Rectal smooth muscle tissue (tissue), 1 donor: ENCODE measurements around the gene DIP2C.
A peak's percentile ranks its signal among the peaks of the same experiment; 100 is the strongest.
"Not testable (repeated sequence)": the region's sequence is repeated elsewhere in the genome, so short reads cannot be mapped to it uniquely, and the experiment has no call there.

ENCODE experiments used
- H3K27ac ChIP-seq: one replicate; pipeline ENCODE4 v1.7.0; 2013; ENCODE audit warnings: low read depth, low read length, inconsistent platforms
- H3K27me3 ChIP-seq: one replicate; pipeline ENCODE4 v1.7.0; 2013; ENCODE audit warnings: low read length; ENCODE audit not compliant: control insufficient read depth, insufficient read depth
- H3K36me3 ChIP-seq: one replicate; pipeline ENCODE4 v1.7.0; 2013; ENCODE audit warnings: low read length; ENCODE audit not compliant: control insufficient read depth, insufficient read depth
- H3K4me1 ChIP-seq: one replicate; pipeline ENCODE4 v1.7.0; 2013; ENCODE audit warnings: low read length; ENCODE audit not compliant: control insufficient read depth, insufficient read depth
- H3K4me3 ChIP-seq: one replicate; pipeline ENCODE4 v1.7.0; 2013; ENCODE audit warnings: low read length
- H3K9ac ChIP-seq: one replicate; pipeline ENCODE4 v1.7.0; 2013; ENCODE audit warnings: low read length

Gene DIP2C

DNA sequence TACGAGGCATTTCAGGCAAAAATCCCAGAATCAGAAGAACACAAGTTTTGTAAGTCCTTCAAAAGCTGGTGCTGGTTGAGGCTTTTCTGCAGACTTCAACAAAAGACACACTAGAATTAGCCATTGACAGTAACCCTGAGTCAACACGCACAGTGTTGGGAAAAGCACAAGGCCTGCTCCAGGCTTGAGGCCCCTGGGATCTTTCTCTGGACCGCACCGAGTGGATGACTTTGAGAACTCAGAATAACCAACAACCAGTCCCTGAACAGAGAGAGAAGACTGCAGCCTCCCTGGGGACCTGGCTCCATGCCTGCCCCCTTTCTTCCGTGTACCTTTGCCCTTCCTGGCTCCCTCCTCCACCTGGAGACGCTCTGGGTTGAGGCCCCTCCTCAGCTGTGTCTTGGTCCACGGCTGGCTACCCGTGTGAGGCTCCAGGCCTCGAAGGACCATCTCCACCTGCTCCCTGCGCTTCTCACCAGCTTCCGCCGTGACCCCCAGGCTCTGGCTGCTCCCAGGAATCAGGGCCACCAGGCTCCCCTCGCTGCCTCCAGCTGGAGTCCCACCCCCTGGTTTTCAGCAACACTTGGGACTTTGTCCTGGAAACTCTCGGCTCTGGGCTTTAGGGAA, 28.4 kb downstream of the DIP2C start:
- Histone ChIP-seq H3K27ac (peak overlapping the region; percentile 87), H3K4me1 (peaks cover 55% of the 10 kb centered on the region), H3K4me3 (peak overlapping the region; percentile 9), H3K27me3 (no peaks in the 10 kb centered on the region), H3K9ac (no peak overlapping the region), H3K36me3 (no peaks in the 10 kb centered on the region)

DNA sequence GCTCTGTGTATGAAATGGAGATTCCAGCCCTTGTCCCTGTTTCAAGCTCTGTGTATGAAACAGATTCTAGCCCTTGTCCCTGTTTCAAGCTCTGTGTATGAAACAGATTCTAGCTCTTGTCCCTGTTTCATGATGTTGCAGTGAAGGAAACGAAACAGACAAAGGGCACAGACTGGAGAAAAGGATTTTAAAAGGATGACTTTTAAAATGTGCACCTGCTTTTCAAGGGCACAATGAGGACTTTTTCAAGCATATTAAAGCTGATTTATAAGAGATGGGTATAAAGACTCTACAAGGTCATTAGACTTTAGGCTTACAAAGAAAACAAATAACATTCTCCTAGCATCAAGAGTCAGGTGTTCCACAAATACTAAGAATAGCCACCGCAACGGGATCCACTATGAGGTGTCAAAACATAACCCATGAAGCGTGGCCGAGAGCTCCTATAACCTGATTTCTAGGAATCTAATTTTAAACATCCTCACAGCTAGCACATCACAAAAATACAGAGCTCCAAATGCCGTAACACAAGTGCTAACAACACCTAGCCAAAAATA, 29.0 kb downstream of the DIP2C start:
- peak overlapping the region; percentile 87 for H3K27ac ChIP-seq
- no peak overlapping the region for H3K4me3 ChIP-seq
- H3K27me3 ChIP-seq, result no peaks in the 10 kb centered on the region
- peaks cover 52% of the 10 kb centered on the region for H3K4me1 ChIP-seq
- H3K9ac ChIP-seq, result no peak overlapping the region
- H3K36me3 ChIP-seq, result no peaks in the 10 kb centered on the region

DNA sequence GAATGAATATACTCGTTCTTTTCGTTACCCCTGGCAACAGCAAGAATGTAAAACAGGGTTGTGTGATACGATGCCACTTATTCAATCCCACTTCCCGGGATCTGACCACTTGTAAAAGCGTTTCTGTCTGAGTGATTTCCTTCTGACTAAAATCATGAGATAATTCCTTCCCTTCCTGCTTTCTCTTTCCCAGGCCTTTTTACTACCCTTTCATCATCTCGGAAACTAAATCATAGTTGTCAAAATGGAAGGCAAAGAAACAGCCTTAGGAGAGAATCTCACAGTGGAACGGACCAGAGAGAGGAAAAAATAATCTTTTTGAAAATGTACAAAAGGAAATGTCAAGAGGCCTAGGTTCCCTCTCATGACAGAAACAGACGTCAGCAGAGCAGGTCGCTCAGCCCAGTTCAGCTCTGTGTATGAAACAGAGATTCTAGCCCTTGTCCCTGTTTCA, 29.8 kb downstream of the DIP2C start:
- no peaks in the 10 kb centered on the region for H3K27me3 ChIP-seq
- no peak overlapping the region for H3K4me3 ChIP-seq

DNA sequence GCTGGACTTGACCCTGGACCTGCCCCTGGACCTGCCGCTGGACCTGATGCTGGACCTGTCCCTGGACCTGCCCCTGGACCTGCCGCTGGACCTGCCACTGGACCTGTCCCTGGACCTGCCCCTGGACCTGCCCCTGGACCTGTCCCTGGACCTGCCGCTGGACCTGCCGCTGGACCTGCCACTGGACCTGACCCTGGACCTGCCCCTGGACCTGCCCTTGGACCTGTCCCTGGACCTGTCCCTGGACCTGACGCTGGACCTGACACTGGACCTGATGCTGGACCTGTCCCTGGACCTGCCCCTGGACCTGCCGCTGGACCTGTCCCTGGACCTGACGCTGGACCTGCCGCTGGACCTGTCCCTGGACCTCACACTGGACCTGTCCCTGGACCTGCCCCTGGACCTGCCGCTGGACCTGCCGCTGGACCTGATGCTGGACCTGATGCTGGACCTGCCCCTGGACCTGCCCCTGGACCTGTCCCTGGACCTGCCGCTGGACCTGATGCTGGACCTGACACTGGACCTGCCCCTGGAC, 31.6 kb downstream of the DIP2C start:
- peaks cover 43% of the 10 kb centered on the region for H3K4me1 ChIP-seq
- H3K36me3 ChIP-seq, H3K27me3 ChIP-seq, H3K9ac ChIP-seq, H3K27ac ChIP-seq, H3K4me3 ChIP-seq: not testable (repeated sequence)

More for the DNA sequence above, 29.8 kb downstream of the DIP2C start:
- Histone ChIP-seq H3K9ac (no peak overlapping the region), H3K36me3 (no peaks in the 10 kb centered on the region), H3K4me1 (peaks cover 48% of the 10 kb centered on the region), H3K27ac (peak overlapping the region; percentile 87)

DNA sequence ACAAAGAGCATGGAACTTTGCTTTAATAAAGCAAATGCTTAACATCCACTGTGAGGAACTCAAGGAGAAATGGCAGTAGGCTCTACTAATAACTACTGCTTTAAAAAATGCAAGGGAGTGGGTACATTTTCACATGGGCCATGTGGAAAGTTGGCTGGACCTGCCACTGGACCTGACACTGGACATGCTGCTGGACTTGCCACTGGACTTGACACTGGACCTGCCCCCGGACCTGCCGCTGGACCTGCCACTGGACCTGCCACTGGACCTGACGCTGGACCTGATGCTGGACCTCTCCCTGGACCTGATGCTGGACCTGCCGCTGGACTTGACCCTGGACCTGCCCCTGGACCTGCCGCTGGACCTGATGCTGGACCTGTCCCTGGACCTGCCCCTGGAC, 32.6 kb downstream of the DIP2C start:
- no peaks in the 10 kb centered on the region for H3K27me3 ChIP-seq
- no peak overlapping the region for H3K9ac ChIP-seq
- H3K4me3 ChIP-seq, result no peak overlapping the region
- H3K36me3 ChIP-seq, result no peaks in the 10 kb centered on the region
- H3K27ac ChIP-seq, result peak overlapping the region; percentile 1
- peaks cover 36% of the 10 kb centered on the region for H3K4me1 ChIP-seq

DNA sequence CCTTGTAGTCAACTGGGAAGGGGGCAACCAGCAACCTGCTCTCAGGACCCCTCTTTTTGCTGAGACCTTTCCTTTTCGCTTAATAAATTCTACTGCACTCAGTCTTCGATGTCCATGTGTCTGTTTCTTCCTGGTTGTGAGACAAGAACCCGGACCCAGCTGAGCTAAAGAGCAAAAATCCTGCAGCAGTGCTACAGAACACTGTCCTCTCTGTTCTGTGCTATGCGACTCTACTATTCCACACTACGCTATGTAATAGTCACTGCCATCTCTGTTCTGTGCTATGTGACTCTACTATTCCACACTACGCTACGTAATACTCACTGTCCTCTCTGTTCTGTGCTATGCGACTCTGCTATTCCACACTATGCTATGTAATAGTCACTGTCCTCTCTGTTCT, 34.3 kb downstream of the DIP2C start:
- Histone ChIP-seq H3K27ac (peak overlapping the region; percentile 73), H3K4me1 (peaks cover 30% of the 10 kb centered on the region), H3K27me3 (no peaks in the 10 kb centered on the region), H3K9ac (no peak overlapping the region), H3K4me3 (no peak overlapping the region), H3K36me3 (no peaks in the 10 kb centered on the region)

DNA sequence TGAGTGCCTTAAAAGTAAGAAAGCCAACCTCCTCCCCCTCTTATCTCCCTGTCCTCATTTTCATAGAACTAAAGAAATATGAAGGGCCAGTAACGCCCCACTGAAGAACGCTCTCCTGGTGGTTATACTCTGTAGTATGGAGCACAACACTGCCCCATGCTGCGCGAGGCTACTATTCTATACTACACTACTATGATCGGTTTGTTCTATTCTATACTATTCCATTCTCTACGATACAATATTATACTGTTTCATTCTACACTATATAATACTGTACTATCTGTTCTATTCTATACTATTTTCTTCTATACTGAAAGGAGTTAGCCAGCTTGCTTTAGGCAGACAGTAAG, 34.8 kb downstream of the DIP2C start:
- H3K27ac ChIP-seq, result peak overlapping the region; percentile 73
- H3K4me3 ChIP-seq, result peak overlapping the region; percentile 30
- H3K27me3 ChIP-seq, result no peaks in the 10 kb centered on the region
- no peak overlapping the region for H3K9ac ChIP-seq
- H3K4me1 ChIP-seq, result peaks cover 32% of the 10 kb centered on the region
- no peaks in the 10 kb centered on the region for H3K36me3 ChIP-seq

DNA sequence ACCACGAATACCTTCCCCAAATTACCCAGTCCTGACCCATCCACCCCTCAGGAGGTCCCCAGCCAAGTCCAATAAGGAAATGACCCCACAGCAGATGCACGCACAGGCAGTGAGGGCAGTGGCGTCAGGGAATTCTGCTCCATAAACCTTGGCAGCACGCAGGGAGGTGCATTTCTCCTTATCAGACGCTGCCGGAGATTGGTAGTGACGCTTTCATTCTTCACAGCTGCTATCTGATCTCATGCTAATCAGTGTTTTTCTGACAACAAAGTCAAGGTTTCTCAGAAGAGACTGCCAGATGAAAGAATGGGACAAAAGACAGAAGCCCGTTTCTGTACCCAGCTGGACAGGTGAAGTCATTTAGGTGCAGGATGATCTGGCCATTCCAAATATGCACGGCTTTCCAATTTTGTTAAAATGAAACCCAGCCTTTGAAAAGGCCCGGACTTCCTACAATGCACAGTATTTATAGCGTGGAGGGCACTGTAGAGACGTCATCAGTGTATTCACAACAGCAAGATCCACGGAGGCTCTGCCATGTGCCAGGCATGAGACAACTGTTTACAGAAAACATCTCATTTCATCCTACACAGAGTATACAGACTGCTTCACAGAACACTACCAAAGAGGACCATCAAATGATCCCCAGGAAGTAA, 35.3 kb downstream of the DIP2C start:
- H3K27me3 ChIP-seq, result no peaks in the 10 kb centered on the region
- no peak overlapping the region for H3K9ac ChIP-seq
- peak overlapping the region; percentile 73 for H3K27ac ChIP-seq
- peaks cover 34% of the 10 kb centered on the region for H3K4me1 ChIP-seq
- no peaks in the 10 kb centered on the region for H3K36me3 ChIP-seq
- peak overlapping the region; percentile 30 for H3K4me3 ChIP-seq

DNA sequence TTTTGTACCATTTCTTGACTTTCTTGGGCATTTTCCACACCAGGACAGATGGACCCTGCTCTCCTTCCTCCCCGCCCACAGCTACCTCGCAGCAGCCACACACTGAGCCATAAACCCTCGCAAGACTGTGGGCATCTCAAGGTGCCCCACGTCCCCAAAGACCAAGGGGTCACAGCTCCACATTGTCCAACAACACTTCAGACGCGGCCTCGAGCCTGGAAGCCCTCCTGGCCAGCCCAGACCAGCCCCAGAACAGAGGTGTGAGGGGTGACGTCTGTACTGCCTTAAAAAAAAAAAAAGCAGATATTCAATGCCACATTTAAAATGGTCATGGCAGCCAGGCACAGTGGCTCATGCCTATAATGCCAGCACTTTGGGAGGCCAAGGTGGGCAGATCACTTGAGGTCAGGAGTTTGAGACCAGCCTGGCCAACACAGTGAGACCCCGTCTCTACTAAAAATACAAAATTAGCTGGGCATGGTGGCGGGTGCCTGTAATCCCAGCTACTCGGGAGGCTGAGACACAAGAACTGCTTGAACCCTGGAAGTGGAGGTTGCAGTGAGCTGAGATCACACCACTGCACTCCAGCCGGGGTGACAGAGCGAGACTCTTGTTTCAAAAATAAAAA, 36.5 kb downstream of the DIP2C start:
- H3K4me3 ChIP-seq, H3K27me3 ChIP-seq, H3K36me3 ChIP-seq, H3K9ac ChIP-seq: not testable (repeated sequence)
- Histone ChIP-seq H3K27ac (peak overlapping the region; percentile 99), H3K4me1 (peaks cover 25% of the 10 kb centered on the region)

DNA sequence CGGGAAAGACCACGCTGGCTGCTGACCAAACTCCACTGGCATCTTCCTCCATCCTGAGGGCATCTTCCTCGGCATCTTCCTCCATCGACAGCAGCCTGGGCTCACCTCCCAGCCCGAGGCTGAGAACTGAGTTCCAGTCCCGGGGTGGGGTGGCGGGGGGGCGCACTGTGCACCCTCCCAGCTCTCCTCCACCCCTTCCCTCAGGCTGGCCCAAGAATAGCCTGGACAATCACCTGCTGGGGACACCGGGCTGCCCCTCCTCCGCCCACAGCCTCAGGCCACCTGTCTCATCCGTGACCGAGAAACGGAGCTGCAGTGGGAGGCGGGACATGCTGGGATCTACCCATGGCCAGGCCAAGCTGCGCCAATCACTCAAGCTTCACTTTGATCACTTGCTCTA, 37.2 kb downstream of the DIP2C start:
- Histone ChIP-seq H3K4me1 (peaks cover 25% of the 10 kb centered on the region), H3K27me3 (no peaks in the 10 kb centered on the region), H3K4me3 (no peak overlapping the region), H3K27ac (peak overlapping the region; percentile 99), H3K9ac (no peak overlapping the region), H3K36me3 (no peaks in the 10 kb centered on the region)

DNA sequence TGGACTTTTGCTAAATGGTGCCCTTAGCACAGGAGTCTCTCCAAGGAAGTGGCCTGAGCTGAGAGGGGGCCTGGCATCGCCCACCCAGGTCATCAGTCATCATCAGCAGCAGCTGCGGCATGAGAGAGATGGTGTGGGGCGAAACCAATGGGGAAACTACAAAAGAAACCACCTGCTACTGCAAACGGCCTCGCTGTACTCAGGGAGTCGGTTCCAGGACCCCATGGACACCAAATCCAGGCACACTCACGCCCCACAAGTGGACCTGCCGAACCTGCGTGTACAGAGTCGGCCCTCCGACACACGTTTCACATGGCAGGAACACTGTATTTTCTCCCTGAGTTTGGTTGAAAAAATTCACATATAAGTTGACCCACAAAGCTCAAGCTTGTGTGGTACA, 37.8 kb downstream of the DIP2C start:
- H3K4me1 ChIP-seq, result peaks cover 25% of the 10 kb centered on the region
- no peaks in the 10 kb centered on the region for H3K36me3 ChIP-seq
- peak overlapping the region; percentile 99 for H3K27ac ChIP-seq
- H3K4me3 ChIP-seq, result no peak overlapping the region
- H3K9ac ChIP-seq, result no peak overlapping the region
- no peaks in the 10 kb centered on the region for H3K27me3 ChIP-seq

DNA sequence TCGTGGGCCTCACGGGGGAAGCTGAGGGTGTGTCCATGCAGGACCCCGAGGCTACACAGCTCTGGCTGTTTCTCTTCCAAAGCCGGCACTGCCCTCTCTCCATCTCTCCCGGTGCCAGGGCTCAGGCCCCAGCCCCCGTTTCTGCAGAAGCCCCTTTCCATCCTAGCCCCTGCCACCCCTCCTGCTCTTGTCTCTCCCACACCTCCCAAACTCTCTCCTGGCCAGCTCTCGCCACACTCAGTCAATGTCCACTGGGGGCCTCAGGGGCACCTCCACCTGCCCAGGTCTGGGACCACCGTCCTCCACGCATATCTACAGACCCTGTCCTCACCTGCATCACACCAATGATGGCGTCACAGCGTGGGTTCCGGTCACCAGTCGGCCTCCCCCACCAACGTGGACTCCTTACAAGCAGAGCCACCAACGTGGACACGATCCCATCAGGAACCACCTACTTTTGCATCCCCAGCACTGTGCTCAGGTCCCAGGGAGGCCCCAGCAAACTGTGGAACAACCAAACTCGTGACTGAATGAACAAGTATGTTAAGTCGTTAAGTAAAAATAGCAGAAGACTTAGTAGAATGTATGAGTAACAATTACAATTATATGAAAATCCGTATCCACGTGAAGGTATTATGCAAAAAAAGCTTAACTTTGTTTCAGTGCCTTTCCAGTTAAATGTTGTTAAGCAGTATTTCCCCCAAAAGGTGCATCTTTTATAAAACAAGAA, 38.4 kb downstream of the DIP2C start:
- Histone ChIP-seq H3K4me1 (peaks cover 25% of the 10 kb centered on the region), H3K27ac (peak overlapping the region; percentile 99), H3K36me3 (no peaks in the 10 kb centered on the region), H3K9ac (peak overlapping the region; percentile 32), H3K4me3 (peak overlapping the region; percentile 67), H3K27me3 (no peaks in the 10 kb centered on the region)
